Lung microvascular endothelial cell (primary cell): ENCODE results near the gene MFSD6. TPM values are rescaled to one million over a fixed set of nuclear protein-coding genes. Genes with fewer than 3 reads are reported as not detected.

Experiments
- DNase-seq, 2 donors: peaks; one replicate each; pipeline versions ENCODE4 v3.0.0 to v3.0.0-alpha.2; 2010; ENCODE audit warnings: low read depth in 2 of 2
- total RNA-seq: library from RNA; depleted of rRNA; stranded (reverse); fragments of >200 nt; gene quantifications from 2 replicates; pipeline ENCODE4 v1.2.1, GENCODE V29; 2014

MFSD6 gene
- total RNA-seq, 1 donor from 2014 or later, result 3.0 TPM

DNA sequence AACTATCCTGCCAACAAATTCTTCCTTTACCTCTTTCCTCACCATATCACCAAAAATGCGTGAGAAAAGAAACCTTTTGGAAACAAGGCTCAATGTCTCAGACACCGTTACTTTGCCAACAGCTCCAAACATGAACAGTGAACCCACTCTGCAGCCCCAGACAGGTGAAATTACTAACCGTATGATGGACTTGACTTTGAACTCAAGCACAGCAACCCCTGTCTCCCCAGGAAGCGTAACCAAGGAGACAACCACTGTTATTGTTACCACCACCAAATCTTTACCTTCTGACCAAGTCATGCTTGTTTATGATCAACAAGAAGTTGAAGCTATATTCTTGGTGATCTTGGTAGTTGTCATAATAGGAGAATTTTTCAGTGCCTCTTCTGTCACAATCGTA lies 28.4 kb downstream of the MFSD6 start:
- no peak for DNase-seq

DNA sequence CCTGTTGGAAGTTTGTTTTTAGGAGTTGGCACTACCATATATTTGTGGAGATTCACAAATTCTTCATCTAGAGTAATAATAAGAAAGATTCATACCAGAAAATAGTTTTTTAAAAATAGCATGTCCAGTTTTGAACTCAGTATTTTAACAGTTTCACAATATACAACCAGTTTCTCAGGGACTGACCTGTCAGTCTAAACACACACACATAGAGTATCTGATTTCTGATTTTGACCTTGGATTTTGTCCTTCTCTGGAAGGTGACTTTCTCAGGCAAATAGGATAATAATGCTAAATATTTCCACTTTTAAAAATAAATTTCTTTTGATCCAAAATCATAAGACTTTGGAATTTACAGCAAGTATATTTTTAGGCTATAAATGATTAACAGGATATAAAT lies 32.0 kb downstream of the MFSD6 start:
- no peak for DNase-seq

DNA sequence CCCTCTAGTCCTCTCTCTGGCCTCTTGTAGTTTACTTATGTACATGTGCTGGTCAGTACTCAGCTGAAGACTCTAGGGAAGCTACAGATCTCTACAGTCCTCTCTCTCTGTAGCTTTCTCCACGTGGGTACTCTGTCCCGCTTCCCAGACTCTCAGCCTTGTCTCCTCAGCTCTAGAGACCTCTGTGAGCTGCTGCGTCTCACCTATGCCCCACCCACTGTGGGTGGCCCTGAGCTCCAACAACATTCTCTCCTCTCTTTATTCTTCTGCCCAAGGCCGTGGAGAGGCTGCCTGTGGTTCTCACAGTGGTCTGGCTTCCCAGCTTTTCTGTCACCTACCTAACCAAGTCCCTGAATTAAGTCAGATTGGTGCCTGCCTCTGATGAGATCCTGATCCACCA lies 33.4 kb downstream of the MFSD6 start:
- no peak for DNase-seq

DNA sequence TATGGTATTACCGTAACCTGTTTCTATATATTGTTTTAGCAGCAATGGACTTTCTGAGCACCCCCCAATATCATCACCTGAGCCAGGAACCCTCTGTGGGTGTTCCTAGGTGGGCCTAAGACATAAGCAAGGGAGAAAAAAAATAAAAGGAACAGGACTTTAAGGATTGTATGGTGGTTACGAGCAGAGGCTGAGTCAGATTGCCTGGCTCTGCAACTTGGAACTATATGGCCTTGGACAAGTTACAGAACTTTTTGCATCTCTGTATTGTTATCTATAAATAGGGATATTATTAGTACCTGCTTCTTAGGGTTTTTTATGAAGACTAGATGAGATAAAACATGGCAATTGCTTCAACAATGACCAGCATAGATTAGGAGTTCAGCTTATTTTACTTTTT lies 34.9 kb downstream of the MFSD6 start:
- no peak for DNase-seq

DNA sequence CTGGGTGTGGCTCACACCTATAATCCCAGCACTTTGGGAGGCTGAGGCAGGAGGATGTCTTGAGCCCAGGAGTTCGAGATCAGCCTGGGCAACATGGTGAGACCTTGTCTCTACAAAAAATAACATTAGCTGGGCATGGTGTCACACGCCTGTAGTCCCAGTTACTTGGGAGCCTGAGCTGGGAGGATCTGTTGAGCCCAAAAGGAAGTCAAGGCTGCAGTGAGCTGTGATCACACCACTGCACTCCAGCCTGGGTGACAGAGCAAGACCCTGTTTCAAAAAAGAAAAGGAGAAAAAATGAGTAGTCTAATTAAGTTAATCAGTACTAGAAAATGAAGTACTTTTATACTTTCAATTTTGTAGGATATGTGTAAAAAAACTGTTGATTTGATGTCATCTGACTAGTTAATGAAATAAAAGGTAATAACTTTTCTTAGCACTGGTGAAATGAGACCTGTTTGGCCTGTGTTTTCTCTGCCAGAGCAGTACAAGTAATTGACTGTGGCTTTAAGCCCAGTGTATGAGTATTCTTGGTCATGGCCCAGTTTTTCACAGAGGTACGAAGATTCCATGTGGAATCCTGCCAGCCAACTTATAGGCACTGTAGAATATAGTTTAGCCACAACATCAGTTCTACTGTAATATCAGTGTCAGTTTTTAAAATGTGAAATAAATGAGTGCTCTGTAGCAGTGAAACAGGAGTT lies 35.8 kb downstream of the MFSD6 start:
- DNase-seq, result no peak

DNA sequence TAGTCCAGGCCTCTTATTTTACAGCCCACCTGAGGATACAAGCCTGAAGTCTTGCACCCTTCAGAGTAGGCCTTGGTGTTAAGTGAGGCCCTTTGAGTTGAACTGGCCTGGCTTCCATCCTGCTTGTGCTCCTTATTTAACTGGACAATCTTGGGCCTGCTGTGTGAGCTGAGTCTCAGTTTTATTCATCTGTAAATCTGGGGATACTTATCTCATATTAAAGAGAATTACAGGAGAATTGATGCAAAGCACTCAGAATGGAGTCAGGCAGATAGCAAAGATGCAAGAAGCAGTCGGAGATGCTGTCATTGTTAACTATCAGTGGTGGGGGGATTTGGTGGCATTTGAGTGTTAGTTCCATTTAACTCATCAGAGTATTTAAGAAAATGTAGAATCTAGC lies 36.8 kb downstream of the MFSD6 start:
- no peak for DNase-seq

DNA sequence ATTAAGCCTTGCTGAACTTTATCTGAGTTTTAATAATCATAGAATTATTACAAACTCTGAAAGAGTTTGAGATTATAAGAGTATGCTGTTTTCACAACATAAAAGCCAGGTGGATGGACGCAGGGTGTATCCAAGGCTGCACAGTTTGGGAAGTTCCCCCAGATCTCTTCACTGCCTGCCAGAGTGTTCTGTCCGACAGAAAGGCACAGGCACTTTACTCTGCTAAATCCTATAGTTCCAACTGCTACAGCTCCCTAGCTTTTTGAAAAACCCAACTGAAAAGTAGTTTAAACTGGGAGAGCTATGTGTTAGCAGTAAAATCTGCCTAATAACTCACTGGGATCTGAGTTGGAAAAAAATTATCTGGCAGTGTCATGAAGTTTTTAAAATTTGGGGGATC lies 38.0 kb downstream of the MFSD6 start:
- no peak for DNase-seq

DNA sequence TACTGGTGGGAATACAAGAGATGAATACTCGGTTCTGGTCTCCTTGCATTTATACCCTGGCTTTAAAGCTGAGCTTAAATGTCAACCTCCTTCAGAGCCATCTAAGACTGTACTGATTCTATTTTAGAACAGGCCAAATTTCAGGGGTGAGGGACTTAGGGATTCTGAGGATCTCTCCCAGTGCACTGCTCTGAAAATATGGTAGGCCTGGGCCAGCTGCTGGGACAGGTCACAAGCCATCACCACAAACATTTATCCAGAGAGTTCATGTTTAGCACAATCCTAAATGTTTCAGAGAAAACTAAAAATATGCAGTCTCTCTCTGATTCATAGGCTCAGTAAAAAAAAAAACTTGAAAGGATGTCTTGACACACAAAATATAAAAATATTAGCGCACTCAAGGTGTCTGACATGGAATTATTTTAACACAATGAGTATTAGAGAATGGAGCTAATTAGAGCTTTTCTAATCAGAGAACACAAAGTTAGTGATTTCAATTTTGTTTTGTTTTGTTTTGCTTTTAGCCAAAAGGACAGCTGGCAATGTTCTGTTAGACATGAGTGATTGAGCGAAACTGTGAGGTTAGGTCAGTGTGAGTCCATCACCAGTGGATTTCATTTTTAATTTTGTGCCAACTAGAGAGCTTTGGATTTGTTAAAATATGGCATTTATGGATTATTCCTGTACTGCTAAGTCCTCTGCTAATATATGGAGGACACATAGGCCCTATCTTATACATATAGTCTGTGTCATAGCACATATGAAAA lies 38.8 kb downstream of the MFSD6 start:
- DNase-seq, result no peak

DNA sequence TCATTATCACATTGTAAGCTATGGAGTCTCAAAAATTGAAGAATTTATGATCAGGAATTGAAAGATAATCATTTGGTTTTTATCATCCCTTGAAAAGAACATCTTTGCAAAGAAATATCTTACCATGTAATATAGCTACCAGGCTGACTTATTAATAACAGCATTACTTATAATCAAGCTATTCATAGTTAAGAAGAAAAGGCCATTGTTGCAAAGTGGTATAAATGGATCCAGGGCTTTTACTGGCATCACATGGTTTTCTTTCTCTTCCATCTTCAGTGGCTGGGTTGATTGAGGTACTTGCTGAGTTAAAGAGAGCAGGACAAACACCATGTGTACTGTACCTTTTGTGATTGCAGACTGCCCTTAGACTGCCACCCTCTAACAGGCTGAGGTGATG lies 39.6 kb downstream of the MFSD6 start:
- no peak for DNase-seq

DNA sequence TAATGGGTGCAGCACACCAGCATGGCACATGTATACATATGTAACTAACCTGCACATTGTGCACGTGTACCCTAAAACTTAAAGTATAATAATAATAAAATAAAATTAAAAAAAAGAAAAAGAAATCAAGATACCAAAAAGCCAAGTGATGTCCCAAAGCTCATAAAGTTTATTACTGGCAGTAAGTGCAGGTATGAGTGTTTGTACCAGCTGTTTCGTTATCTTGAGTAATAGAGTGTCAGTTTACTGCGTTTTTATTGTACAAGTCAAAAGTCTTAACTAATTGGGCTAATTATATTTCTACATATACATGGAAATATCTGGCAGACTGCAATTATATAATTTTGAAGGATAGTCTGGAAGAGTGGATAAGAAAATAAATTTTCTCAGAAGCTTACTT lies 41.8 kb downstream of the MFSD6 start:
- no peak for DNase-seq

DNA sequence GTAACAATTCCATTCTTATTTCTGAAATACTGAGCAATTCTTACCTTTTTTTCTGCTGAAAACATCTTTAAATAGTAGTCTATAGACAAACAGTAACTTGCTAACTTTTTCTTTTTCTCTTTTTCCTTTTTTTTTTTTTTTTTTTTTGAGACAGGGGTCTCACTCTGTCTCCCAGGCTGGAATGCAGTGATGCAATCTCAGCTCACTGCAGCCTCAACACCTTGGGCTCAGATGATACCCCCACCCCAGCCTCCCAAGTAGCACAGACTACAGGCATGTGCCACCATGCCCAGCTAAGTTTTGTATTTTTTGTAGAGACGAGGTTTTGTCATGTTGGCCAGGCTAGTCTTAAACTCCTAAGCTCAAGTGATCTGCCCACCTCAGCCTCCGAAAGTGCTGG lies 42.2 kb downstream of the MFSD6 start:
- no peak for DNase-seq

DNA sequence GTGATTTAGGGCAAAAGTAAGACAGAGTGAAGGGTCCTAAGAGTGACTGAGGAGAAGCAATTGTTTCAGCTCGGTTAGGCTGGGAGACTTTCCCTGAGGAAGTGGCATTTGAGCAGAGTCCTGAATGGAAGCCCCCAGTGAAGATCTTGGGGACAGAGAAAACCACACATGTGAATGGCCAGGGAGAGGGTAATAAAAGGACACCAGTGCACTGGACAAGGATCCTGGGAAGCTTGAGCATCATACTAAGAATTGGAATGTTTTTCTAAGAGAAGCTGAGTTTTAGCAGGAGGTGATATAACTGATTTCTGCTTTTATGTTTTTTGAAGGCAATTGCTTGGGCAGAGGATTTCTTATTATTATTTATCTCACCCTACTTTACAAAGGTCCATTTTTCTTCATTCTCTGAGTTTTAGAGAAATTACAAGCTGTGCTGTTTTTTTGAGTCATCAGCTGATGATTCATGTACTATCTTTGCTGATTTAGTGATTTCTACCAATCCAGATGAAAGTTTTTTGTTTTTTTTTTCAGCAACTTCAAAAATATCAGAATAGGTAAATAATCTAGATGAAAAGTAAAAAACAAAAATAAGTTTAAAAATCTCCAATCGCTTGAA lies 43.5 kb downstream of the MFSD6 start:
- DNase-seq, result no peak

DNA sequence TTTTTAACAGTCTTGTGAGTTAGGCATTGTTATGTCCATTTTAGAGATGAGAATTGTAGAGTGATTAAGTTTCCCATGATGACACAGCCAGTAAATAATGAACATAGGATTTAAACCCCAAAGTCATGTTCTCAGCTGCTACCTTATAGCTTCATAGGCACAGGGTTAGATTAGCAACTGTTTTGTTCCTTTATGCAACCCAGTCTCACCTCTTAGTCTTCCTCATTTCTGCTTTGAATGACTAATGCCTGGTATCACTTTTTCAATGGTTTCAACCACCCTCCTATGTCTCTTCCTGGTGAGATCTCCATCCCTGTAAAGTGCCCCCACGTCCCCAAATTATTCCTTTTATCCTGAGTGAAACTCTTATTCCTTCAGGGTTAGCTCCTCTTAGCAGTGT lies 44.3 kb downstream of the MFSD6 start:
- no peak for DNase-seq

DNA sequence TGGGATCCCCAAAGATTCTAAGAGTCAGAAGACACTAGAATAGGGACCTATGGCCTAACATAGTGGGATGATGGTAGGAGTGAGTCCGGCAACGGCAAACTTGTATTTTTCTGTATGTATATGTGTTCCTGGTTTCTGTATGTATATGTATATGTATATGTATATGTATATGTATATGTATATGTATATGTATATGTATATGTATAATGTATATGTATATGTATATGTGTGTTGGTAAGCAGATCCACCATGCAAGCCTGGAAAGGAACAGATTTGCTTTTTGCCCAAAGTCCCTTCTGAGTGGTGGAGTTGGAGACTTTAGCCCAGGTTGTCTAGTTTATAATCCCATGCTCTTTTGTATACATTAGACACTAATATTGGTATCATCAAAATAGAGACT lies 46.6 kb downstream of the MFSD6 start:
- no peak for DNase-seq

DNA sequence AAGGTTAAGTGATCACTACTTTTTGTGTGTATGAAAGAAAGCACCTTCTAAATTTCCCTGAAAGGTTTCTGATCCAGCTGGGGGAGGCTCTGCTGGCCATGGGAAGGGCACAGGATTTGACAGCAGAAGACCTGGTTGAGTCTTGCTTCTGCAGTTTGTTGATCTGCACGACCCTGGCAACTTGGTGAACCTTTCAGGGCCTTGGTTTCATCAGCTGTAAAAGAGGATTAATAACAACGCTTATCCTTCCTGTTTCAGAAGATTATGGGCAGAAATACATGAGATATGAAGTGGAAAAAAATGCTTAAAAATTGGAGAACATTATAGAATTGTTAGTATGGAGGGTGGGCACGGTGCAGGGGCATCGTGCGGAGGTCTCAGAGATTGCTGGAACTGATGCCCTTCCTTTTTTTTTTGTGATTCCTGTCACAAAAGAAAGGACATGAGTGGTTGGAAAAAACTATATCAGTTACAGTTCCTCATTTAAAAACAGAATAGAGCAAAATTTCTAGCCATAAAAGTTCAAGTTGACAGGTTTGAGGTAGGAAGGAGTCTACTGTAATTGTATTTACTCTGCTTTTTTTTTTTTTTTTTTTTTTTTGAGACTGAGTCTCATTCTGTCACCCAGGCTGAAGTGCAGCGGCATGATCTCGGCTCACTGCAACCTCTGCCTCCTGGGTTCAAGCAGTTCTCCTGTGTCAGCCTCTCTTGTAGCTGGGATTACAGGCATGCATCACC lies 47.4 kb downstream of the MFSD6 start:
- no peak for DNase-seq

DNA sequence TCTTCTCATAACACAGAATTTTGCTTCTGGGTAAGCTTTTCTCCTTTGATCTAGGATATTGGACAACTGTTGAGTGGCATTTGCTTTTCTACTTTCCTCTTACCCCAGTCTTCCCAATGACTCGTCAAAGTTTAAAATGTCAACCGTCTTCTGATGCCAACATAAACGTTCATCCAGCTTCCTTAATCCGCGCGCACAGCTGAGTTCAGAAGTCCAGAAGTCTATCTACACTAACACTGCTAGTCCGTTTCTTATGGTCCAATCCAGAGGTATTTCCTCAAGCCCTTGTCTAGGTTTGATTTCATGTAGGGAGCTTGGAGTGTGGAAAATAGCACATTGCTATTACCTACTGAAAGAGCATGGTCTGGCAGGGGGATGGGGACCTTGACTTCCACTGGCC lies 48.7 kb downstream of the MFSD6 start:
- no peak for DNase-seq

DNA sequence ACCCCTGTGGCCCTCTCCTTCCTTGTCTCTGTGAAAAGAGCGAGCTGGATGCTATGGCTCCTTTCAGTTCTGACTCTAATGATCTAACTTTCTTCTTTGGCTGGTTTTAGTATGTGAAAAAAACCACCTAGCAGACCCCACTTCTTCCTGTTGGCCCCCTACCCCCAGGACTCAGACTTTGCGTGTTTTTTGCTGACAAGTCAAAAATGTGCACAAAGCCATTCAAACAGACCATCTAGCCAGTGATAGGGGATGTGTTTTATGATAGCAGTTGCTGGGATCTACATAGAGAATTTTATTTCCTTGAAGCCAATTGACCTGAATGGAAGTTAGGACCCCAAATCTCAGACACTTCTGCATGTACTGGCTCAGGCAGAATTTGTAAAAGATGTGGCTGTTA lies 49.1 kb downstream of the MFSD6 start:
- DNase-seq, result no peak

DNA sequence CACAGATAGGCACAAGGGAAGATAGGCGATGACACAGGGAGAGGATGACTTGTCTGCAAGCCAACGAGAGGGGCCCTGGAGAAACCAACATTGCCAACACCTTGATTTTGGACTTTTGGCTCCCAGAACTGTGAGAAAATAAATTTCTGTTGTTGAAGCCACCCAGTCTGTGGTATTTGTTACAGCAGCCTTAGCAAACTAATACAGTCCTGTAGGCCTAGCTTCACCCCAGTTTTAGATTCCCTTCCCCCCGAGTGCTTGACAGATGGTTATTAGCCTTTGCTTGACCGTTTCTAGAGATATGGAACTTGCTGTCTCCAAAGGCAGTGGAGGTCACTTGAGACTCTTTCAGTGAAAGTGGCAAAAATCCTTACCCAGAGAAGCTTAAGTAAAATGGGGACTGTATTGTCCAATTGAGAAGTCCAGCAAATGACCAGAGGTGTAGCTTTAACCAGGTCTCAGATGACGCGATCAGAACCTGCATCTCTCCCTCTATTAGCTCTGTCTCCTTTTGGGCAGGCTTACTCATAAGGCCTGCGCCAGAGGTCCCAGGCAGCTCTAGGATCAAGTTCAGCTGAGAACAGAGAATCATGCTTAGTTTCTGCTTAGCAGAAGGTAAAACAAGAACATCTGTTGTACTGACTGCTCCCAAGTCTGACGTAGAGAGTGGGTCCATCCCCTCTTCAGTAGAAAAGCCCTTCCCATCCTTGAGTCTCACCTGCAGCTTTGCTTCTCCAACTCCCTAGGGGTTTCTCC lies 50.4 kb downstream of the MFSD6 start:
- DNase-seq, result no peak

DNA sequence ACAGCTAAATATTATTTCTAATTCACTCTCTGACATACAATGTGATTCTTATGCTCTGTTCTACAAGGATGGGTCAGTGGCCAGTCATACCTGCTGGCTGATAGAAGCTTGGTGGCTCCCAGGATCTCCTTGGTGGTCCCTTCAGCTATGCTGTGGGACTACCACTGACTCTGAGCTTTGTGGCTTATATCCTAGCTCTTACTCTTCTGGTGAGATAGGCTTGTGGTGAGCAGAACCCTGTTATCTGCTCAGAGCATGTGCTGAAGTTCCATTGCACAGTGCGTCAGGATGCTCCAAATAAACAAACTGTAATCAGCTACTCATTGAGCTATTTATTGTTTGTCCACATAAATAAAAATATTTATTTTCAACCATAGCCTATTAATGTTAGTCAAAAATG lies 51.7 kb downstream of the MFSD6 start:
- DNase-seq, result no peak

DNA sequence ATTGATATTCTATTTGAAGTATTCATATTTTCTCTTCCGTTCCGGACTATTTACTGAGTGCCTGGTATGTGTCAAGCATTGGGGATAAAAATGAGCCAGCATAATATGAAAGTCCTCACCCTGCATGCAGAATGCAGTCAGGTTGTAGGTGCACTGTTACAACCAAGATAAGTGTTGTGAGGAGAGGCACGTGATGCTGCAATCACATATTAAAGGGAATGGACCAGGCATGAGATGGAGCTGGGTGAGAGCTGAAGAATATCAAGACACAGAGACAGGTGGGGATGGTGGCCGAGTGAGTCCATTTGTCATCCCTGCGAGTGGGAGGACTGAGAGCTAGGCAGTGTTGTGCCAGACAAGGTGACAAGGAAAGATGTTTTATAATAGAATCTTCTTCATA lies 52.3 kb downstream of the MFSD6 start:
- DNase-seq, result no peak

DNA sequence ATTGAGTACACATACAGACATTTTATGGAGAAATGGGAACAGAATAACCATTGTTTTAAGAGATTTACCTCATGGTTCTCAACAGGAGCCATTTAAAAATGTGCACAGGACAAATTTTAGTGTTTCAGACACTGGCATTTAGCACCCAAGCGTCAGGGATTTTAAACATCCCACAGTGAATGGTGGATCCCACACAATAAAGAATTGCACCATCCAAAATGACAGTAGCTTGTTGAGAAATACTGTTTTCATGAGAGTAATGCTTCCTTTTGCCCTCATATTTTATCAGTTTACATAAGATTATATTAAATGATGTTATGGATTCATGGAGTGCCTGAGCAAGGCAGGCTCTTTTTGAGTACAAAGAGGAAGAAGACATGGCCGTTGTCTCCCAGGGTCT lies 54.0 kb downstream of the MFSD6 start:
- DNase-seq, result no peak

DNA sequence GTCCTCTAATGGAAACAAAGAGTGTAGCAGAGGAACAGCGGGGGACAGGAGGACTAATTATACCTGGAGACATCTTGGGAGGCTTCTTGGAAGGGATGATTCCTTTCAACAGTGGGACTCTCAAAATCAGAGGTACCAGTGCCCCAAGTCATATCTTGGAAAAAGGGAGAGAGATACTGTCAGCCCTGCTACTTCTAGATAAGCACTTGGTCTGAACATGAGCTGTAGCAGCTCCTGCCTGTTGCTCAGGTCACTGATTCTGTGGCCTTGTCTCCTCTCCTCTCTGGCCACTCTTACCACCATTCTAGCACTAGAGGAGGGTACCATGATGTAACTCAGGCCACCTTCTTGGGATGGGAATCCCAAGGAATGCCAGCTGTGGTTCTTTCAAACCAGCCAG lies 54.5 kb downstream of the MFSD6 start:
- DNase-seq, result no peak
